Activated CD4-positive, alpha-beta T cell treated with anti-CD3 and anti-CD28 coated beads, Interleukin-2, Interleukin-4, amounts not matched to agents 100 ng/mL and 50 ng/mL, durations not matched to agents 16 hours and 8 hours (primary cell): ENCODE data around the gene BRF1.
A peak's percentile ranks its signal among the peaks of the same experiment; 100 is the strongest.

ENCODE experiments used
- DNase-seq: peaks from one replicate; pipeline ENCODE4 v3.0.0-alpha.2; 2020; ENCODE audit warnings: low spot score

BRF1 gene

DNA sequence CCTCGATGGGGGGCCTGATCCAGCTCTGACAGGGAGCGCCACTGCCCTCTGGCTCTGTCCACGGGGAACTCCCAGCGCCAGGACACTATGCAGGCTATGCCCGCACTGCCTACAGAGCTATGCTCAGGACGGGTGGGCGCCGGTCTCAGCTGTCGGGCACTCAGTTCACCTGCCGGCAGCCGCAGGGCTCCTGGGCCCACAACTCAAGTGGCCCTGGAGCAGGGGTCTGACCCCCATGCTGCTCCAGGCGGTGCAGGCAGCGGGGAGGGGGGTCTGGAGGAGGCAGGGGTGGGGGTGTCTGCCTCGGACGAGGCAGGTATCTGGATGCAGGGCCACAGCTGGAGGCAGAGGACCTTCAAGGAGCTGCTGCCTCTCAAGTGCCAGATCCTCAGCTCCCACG lies 91.2 kb downstream of the BRF1 start:
- DNase-seq: no peak

DNA sequence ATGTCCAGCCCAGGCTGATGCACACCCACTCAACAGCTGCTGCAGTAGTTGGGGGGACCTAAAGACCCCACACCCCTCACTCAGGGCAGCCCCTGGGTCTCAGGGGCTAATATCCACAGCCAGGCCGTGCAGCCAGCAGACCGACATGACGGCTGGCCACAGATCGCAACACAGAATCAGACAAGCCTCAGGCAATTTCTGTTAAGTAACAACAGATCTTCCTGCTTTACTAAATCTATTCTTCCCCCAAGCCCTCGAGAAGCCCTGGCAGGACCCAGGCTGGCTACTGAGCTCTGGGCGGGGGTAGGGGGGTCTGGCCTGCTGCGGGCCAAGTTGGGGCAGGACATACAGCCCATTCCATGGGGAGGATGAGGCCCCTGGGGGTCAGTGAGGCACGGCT lies 91.7 kb downstream of the BRF1 start:
- no peak for DNase-seq

DNA sequence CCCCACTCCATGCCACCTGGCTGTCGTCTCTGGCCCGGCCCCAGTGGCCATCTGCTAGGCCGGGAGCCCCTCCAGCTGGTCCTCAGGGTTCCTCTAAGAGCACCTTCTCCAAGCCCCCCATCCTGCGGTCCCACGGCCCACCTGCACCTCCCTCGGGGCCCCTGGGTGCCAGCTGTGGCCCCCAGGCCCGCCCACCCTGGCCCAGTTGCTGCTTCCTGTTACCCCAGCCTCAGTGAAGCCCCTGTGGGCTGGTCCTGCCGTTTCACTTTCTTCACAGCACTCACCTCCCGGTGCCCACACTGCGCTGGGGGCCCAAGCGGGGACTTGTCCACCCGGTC lies 92.1 kb downstream of the BRF1 start:
- no peak for DNase-seq

DNA sequence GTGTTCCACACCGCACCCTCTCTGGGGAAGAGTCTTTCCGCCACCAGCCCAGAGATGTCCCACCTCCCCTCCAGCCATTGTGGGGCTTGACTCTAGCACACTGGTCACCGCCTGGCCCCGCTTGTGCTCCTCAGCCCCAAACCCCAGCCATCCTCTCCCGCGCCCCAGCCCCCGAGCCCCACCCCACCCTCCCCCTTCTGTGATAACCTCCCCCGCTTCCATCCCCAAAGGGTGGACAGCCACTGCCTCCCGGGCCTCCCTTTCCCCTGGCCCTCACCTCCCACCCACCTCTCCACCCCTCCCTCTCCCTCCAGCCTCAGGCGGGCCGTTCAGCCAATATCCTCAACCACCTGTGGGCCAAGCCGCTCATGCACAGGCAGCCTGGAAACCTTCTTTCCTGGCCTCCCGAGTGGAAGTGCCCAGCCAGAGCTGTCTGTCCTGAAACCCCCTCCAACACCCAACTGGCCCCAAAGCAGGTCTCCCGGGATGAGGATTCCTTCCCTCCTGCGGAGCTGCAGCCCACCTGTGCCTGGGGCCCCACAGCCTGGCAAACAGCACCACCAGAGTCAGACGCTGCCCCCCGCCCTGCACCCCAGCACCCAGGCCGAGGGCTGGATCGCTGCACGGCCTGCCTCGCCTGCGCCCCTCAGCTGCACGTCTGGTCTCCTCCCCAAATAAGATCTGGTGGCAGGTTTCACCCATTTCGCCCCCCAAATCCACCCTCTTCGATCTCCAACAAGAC lies 92.6 kb downstream of the BRF1 start:
- no peak for DNase-seq

DNA sequence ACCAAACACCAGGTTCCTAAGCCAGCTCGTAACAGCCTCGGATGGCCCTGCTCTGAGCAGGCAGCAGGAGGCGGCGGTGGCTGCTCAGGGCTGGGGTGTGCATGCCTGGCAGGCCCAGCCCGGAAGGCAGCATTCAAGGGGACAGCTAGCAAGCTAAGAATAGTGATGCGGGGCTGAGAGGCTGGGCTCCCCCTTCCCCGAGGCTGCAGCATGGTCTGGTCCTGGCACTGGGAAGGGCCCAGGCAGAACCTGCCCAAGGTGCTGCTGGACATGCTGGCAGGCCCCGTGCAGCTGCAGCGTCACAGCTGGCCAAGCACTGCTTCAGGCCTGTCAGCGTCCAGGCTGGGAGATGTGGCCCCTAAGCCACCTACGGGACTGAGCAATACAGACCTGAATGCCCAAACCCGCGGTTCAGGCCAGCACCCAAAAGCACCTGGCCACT lies 93.3 kb downstream of the BRF1 start:
- no peak for DNase-seq

DNA sequence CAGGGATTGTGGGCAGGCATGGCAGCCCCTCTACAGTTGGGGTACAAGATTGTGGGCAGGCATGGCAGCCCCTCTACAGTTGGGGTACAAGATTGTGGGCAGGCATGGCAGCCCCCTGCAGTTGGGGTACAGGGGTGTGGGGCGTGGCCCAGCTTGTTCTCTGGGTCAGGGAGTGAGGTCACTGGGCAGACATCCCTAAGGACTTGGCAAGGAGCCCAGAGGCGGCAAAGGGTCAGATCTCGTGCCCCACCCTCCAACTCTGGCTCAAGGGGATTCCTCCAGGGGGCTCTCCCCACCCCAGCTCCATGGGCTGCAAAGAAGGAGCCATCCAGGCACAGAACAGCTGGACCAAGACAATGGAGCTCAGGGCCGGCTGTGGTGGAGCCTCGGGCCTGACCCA lies 93.9 kb downstream of the BRF1 start:
- DNase-seq: no peak

DNA sequence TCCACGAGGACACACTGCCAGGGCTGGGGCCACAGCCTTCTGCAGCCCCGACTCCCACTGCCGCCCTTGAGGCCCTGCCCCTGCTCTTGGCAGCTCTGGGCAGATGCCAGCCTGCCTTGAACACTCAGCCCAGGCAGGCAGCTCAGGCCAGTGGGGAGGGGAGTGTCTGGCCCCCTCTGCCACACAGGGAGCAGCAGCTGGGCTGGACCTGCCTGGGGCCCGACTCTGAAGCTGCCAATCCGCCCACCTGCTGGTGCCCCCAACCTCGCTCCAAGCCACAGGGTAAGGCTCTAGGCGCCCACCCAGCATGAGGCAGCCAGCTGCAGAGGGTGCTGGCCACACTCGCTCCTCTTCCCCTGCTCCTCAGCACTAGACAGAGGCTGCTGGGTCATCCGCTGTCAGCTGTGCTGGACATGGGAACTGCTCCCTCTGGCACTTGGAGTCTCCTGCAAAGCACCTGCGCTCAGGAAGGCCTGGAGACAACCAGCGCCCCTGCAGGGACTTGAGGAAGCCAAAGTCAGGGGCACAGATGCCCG lies 95.1 kb downstream of the BRF1 start:
- no peak for DNase-seq

DNA sequence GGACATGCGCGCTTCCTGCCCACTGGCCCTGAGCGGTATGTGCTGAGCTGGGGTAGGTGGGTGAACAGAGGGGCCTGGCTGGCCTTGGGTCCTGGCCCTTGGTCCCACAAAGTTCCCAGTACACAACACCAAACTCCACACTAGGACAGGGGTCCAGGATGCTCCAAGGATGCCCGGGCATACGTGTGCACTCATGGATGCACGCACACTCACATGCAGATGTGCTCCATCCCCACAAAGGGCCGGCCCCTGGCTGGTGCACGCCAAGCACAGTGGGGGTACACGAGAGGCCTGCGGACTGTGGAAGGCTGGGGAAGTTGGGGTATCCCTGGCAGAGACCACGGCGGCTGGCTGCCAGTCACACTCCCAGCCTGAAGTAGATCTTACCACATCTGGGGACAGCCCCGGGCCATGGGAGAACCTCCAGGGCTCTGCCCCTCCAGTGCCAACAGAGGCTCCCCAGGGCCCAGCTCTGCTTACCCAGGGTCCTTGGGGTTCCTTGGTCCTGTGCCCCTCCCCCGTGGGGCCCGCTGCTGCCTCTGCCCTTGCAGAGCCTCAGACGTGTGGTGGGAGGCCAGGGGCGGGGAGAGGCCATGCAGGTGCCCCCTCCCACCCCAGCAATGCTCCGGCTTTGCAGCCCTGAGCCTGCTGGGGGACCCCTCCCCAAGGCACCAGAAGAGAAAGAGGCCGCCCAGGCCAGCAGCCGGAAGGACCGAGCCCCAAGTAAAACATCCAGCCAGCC lies 95.7 kb downstream of the BRF1 start:
- DNase-seq: no peak

DNA sequence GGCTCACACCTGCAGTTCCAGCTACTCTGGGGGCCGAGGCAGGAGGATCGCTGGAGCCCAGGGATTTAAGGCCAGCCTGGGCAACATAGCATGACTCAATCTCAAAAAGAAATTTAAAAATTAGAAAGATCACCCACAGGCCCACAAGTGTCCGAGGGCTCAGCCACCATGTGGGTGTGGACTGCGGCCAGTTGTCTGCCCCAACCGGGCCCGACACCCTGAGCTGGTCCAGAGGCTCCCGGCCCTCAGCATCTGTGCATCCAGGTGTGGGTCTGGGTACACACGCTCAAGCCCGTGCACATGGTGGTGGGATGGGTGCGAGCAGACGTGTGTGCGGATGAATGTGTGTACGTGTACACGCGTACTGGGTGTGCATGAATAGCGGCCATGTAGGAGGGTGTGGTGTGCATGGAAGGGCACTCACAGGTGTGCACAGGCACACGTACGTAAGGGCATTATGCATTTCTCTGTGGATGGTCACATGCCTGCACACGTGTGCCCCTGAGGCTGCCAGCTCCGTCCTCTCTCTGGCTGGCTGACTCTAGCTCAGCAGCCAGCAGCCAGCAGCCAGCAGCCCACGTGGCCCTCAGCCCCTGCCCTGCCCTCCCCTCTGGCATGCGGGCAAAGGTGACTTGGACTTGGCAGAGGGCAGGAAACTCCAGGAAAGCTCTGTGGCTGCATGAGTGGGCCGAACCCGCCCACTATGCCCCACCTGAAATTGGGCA lies 96.4 kb downstream of the BRF1 start:
- DNase-seq: no peak

DNA sequence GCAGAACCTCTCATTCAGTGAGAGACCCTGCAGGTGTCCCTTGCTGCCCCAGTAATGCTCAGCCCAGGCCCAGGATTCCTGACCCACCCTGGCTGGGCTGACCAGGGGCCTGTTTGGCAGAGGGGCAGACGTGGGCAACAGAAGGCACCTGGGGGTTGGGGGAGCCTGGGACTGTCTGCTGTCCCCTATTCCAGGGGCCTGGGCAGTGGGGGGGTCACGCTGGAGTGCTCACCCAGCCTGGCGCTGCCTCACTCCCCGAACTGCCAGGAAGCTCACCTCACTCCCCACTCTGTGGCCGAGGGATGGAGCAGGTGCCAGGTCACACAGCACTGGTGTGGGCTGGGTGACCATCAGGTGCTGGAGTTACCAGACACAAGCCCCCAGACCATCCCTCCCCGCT lies 97.1 kb downstream of the BRF1 start:
- no peak for DNase-seq

DNA sequence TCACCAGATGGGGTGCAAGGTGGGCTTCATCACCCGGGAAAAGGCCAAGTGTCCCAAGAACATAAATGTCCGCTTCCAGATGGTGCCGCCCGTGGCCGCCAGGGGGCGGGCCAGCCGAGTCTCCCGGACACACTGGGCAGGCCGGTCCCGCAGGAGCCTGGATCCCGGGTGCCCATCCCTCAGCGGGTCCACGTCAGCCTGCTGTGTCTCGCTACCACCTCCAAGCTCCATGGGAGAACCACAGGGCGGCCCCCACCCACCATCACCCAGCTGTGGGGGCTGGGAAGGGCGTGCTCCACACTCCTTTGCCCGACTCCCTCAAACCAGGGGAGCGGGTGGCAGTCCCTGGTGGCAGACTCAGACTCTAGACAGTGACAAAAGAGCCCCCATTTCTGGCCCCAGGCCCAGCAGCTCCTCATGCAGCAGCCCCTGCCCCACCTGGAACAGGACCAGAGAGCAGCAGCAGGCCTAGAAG lies 97.7 kb downstream of the BRF1 start:
- peak; percentile 49 for DNase-seq

DNA sequence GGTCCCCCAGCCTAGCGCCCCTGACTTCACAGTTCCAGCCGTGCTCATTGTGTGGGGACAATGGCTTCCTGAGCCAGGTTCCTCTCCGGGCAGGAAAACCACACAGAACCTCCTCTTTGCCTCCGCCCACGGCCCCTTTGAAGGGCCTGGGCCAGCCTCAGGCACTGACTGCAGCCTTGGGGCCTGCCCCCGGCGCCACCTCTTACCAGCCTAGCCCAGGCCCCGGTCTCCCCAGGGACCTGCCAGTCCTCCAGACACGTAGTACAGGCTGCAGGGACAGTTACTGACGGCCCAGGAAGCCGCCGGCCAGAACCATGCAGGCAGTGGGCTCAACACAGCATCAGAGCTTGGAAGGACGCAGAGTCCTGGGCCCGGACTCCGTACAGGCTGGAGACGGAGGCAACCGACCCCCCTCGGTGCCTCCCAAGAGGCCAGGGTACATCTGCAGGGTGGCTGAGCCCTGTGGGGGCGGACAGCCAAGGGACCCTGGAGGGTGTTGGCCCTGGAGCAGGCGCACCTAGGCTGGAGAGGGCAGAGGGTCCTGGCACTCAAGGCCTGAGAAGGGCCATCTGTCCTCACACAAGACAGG lies 98.8 kb downstream of the BRF1 start:
- peak; percentile 11 for DNase-seq

DNA sequence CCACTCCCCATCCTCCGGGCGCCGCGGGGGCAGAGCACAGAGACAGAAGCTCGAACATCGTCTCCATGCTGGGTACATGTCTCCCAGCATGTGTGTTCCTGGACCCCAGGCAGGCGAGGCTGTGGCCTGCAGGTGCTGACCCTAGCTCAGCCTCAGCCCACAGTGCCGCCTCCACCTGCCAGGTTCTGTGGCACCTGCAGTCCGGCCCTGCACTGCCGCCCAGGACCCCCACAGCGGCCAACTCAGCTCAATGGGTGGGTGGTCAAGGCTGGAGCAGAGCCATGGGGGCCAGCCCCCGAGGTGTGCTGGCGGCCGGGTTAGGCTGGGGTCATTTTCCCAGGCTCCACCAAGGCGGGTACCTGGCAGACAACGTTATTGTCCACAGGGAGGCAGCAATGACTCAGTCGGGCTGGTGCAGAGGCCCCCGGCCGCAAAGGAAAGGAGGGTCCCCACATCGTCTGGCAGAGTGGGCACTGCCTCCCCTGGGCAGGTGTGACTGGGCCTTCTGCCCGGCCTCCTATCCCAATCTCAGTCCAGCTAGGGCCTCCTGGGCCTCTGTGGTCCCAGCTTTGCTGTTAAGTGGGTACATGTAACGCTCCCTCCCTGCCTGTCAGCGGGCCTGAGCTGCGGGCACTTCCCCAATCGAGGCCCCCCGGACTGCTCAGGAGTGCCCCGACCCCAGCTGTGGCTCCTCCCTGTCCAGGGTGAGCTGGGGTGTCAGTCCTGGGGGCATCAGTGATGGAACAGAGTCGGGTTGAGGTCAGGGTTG lies 99.5 kb downstream of the BRF1 start:
- no peak for DNase-seq

DNA sequence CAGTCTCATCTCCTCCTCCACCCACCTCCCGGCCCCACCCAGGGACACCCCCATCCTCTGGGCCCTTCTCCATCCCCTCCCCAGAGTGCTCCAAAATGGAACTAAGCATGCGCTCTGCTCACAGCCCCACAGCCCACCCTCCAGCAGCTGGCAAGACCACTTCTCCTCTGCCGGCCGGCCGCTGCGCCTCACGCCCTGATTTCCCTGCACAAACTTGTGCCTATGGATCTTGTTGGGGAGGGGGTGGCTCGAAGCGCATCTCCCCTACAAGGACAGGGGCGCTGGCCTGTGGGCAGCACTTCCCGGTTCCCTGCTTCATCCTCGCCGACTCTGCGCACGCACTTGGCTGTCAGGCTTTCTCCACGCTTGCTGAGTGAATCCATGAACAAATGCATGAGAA lies 100.2 kb downstream of the BRF1 start:
- no peak for DNase-seq

DNA sequence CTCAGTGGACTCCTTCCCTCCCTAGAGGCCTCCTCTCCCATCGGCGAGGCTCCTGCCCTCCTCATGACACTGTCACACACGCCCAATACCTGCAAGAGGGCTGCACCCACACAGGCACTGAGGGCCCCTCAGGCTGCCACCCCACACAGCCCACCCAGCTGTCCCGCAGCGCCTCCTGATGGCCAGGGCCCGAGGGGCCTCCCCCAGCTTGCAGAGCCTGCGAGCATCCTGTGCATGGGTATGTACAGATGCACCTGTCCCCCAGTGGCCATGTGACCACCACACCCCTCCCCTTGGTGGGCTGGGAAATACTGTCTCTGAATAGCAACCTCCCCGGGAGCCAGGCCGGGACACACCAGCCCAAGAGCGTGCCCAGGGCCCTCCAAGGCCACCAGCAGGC lies 100.7 kb downstream of the BRF1 start:
- DNase-seq: no peak

DNA sequence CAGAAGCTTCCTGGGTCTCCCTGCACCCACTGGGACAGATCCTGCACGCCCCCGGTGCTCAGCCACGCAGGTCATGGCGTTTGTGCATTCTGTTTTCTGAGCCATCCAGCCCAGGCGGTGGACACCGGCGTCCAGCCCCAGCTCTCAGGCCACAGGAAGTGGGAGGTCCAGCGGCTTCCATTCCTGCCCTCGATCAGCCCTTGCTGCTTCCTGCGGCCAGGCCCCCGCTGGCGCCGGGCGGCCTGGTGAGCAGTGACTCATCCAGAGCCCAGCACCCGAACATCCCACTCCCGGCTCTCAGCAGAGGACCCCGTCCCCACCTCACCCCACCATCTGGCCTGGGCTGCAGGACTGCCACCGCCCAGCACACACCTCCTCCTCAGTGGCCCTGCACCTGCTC lies 101.7 kb downstream of the BRF1 start:
- DNase-seq: no peak

DNA sequence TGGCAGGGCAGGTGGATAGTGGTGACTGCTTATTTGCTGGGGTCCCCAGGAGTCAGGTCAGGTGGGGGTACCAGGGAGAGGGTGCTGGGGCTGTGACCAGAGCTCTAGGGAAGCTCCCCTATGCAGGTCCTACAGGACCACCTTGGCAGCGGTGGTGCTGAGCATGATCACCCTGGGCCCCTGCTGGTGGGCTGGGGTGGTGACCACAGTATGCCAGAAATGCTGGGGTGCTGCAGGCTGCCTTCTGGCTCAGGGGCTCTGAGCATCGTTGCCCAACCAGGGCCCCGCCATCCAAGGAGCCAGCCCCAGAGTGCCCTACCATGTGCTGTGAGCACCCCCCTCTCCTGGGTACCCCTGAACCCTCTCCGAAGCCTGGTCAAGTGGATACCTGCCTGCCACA lies 102.2 kb downstream of the BRF1 start:
- no peak for DNase-seq

DNA sequence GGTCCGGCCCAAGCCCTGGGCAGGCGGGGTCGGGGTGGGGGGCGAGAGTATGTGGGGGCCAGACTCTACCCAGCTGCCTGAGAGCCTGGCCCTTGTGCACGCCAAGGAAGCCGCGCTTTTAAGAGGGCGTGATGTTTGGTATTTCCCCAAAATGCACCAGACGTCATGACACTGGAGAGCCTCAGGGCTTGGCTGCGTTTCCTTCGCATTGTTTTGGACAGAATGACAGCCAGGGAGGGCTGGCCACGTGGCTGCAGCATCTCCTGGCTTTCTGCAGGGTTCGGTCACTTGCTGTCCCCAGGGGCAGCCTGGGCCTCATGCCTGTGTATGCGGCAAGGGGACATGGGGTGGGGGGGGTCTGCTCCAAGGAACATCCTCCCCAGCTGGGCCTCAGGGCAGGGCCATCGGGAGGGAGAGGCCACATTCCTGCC lies 103.6 kb downstream of the BRF1 start:
- DNase-seq: no peak

DNA sequence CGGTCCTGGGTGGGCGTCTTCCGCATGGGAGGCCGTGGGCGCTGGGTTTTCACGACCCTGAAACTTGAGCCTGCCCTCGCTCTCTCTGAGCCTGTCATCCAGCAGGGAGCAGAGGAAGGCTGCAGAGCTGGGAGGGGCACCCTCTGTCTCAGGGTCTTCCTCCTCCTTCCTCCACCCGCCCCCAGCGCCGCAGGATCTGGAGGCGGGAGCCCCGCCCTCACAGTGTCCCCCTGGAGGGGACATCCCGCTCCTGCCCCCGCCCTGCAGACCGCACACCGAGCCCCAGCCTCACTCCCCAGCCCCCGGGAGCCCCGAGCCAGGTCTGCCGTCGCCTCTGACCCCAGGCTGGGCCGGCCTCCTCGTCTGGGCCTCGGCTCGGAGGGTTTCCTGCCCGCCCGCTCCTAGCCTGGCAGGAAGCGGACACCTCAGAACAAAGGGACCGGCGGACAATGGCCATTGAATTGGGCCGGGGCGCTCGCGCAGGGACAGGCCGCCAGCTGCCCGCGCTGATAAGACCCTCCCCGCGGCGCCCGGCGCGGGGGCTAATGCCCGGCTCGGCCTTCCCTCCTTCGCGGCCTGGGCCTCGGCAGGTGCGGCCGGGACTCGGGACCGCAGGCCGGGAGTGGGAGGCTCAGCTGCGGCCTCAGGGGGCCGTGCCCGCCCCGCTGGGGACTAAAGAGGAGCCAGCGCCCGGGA lies 104.4 kb downstream of the BRF1 start:
- DNase-seq: no peak

DNA sequence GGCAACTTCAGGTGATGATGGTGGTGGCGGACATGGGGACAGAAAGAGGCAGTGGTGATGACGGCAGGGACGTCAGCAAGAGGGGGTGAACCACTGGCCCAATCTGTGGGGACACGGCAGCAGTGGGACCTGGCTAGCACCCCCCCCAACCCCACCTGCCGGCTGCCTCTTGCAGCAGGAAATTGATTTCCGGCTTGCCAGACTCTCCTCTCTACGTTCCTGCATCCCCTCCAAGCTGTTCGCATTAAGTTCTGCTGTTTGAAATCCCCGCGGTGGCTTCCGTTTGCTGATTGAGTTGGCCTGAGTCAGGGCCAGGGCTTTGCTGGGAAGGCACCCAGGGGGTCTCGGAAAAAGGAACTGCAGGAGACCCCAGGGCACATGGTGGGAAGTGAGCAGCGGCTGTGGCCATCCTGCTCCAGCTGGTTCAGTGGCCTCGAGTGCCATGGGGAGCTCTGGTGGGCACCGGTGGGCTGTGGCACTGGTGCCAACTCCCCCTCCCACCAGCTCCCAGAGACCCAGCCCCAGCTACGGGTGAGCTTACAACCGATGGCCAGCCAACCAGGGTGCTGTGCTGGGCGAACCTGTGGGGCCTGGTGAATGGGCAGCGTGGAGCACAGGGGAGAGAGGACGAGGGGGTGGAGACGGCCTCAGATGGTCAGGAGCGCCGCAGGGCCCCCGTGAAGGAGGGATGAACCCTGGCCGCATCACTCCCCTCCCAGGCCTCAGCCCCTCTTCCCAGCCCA lies 105.1 kb downstream of the BRF1 start:
- DNase-seq: no peak
